ENCODE results near the gene CGB1. TPM values are rescaled to one million over a fixed set of nuclear protein-coding genes. Genes with fewer than 3 reads are reported as not detected.
"Not testable (repeated sequence)": the region's sequence is repeated elsewhere in the genome, so short reads cannot be mapped to it uniquely, and the experiment has no call there.

The CGB1 gene
- total and polyA plus RNA-seq, 9 of the 15 experiments (the other 6 are each of a cell fraction or from before 2014, with no cell fraction given): not detected

DNA sequence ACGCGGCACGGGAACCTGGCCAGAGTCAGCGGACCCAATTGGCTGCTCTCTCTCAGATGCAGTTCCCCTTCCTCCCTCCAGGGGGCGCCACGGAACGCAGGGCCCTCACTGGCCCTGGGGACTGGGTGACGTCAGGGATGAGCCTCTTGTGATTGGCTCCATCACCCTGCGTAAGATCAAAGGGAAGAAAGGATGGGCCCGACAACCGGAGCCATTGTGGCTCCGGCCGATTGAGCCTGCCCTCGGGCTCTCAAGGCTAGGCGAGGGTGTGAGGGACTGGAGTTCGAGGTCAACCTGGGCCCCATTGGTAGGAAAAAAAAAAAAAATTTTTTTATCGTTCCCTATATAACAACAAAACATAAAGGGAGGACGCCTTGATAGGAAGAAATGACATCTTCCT is at the start of gene CGB1 (continued):
- TF ChIP-seq, protein P1, sequence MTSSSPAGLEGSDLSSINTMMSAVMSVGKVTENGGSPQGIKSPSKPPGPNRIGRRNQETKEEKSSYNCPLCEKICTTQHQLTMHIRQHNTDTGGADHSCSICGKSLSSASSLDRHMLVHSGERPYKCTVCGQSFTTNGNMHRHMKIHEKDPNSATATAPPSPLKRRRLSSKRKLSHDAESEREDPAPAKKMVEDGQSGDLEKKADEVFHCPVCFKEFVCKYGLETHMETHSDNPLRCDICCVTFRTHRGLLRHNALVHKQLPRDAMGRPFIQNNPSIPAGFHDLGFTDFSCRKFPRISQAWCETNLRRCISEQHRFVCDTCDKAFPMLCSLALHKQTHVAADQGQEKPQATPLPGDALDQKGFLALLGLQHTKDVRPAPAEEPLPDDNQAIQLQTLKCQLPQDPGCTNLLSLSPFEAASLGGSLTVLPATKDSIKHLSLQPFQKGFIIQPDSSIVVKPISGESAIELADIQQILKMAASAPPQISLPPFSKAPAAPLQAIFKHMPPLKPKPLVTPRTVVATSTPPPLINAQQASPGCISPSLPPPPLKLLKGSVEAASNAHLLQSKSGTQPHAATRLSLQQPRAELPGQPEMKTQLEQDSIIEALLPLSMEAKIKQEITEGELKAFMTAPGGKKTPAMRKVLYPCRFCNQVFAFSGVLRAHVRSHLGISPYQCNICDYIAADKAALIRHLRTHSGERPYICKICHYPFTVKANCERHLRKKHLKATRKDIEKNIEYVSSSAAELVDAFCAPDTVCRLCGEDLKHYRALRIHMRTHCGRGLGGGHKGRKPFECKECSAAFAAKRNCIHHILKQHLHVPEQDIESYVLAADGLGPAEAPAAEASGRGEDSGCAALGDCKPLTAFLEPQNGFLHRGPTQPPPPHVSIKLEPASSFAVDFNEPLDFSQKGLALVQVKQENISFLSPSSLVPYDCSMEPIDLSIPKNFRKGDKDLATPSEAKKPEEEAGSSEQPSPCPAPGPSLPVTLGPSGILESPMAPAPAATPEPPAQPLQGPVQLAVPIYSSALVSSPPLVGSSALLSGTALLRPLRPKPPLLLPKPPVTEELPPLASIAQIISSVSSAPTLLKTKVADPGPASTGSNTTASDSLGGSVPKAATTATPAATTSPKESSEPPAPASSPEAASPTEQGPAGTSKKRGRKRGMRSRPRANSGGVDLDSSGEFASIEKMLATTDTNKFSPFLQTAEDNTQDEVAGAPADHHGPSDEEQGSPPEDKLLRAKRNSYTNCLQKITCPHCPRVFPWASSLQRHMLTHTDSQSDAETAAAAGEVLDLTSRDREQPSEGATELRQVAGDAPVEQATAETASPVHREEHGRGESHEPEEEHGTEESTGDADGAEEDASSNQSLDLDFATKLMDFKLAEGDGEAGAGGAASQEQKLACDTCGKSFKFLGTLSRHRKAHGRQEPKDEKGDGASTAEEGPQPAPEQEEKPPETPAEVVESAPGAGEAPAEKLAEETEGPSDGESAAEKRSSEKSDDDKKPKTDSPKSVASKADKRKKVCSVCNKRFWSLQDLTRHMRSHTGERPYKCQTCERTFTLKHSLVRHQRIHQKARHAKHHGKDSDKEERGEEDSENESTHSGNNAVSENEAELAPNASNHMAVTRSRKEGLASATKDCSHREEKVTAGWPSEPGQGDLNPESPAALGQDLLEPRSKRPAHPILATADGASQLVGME (CRISPR knock-in tag; IDR thresholded peaks at IDR 0.05): peak; percentile 99
- TF ChIP-seq FOS (IDR thresholded peaks at IDR 0.05; ENCODE audit: extremely low read depth, insufficient read length) (peak; percentile 43), TCF7L2 (IDR thresholded peaks at IDR 0.05; ENCODE audit: low read depth, low read length) (peak; percentile 87), L3MBTL2 (IDR thresholded peaks at IDR 0.05) (peak; percentile 29; the same call in 1 of the 2 replicates), JUN (IDR thresholded peaks at IDR 0.05; ENCODE audit: borderline replicate concordance, low read depth, low read length) (peak; percentile 8; the same call in 1 of the 2 replicates), JUND (IDR thresholded peaks at IDR 0.05; ENCODE audit: borderline replicate concordance, low read depth, low read length) (peak; percentile 82), JUND (tag; IDR thresholded peaks at IDR 0.05; ENCODE audit: borderline replicate concordance, low read depth, low read length) (peak; percentile 65; the same call in 1 of the 3 replicates), YY1 (IDR thresholded peaks at IDR 0.05; ENCODE audit: borderline replicate concordance in 1 of 3, control insufficient read depth in 1 of 3, extremely low read depth in 1 of 3, insufficient read depth in 3 of 3, insufficient read length in 1 of 3, insufficient replicate concordance in 2 of 3, low read depth in 1 of 3, low read length in 2 of 3) (peak in 1 of 3 experiments; percentile 26), SP1 (CRISPR knock-in tag; IDR thresholded peaks at IDR 0.05) (0 out of 2 replicates have a peak, but pooled peaks have one; percentile 43), ATF7 (IDR thresholded peaks at IDR 0.05) (peak; percentile 94), TARDBP (IDR thresholded peaks at IDR 0.05) (0 out of 2 replicates have a peak, but pooled peaks have one; percentile 27), SPI1 (IDR thresholded peaks at IDR 0.05; ENCODE audit: borderline replicate concordance, low read depth, low read length) (0 out of 2 replicates have a peak, but pooled peaks have one; percentile 22), LEF1 (IDR thresholded peaks at IDR 0.05) (peak; percentile 99), SMC3 (conservative IDR thresholded peaks at IDR 0.05; ENCODE audit: insufficient read depth, low read depth, low read length) (0 out of 2 replicates have a peak, but pooled peaks have one; percentile 22), CC2D1A (IDR thresholded peaks at IDR 0.05) (peak; percentile 30; the same call in 1 of the 2 replicates), BDP1 (IDR thresholded peaks at IDR 0.05; ENCODE audit: insufficient read depth, insufficient read length) (peak; percentile 28), RCOR1 (IDR thresholded peaks at IDR 0.05; ENCODE audit: borderline replicate concordance in 1 of 2, low read depth in 2 of 2, low read length in 2 of 2) (peak; percentile 82 to 99), HDAC2 (IDR thresholded peaks at IDR 0.05) (peak; percentile 89)
- not testable (repeated sequence) for TF ChIP-seq JUN (CRISPR knock-in tag; IDR thresholded peaks at IDR 0.05; ENCODE audit: borderline replicate concordance)
- TF ChIP-seq, protein P2, sequence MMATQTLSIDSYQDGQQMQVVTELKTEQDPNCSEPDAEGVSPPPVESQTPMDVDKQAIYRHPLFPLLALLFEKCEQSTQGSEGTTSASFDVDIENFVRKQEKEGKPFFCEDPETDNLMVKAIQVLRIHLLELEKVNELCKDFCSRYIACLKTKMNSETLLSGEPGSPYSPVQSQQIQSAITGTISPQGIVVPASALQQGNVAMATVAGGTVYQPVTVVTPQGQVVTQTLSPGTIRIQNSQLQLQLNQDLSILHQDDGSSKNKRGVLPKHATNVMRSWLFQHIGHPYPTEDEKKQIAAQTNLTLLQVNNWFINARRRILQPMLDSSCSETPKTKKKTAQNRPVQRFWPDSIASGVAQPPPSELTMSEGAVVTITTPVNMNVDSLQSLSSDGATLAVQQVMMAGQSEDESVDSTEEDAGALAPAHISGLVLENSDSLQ (IDR thresholded peaks at IDR 0.05): 0 out of 2 replicates have a peak, but pooled peaks have one; percentile 10
- TF ChIP-seq, protein P3, sequence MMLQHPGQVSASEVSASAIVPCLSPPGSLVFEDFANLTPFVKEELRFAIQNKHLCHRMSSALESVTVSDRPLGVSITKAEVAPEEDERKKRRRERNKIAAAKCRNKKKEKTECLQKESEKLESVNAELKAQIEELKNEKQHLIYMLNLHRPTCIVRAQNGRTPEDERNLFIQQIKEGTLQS (IDR thresholded peaks at IDR 0.05): peak; percentile 85
- TF ChIP-seq, protein P3 (CRISPR knock-in tag; conservative IDR thresholded peaks at IDR 0.05): not testable (repeated sequence)

All from K562 (cell line).